ENCODE data around the gene SYNJ2.

SYNJ2 gene

DNA sequence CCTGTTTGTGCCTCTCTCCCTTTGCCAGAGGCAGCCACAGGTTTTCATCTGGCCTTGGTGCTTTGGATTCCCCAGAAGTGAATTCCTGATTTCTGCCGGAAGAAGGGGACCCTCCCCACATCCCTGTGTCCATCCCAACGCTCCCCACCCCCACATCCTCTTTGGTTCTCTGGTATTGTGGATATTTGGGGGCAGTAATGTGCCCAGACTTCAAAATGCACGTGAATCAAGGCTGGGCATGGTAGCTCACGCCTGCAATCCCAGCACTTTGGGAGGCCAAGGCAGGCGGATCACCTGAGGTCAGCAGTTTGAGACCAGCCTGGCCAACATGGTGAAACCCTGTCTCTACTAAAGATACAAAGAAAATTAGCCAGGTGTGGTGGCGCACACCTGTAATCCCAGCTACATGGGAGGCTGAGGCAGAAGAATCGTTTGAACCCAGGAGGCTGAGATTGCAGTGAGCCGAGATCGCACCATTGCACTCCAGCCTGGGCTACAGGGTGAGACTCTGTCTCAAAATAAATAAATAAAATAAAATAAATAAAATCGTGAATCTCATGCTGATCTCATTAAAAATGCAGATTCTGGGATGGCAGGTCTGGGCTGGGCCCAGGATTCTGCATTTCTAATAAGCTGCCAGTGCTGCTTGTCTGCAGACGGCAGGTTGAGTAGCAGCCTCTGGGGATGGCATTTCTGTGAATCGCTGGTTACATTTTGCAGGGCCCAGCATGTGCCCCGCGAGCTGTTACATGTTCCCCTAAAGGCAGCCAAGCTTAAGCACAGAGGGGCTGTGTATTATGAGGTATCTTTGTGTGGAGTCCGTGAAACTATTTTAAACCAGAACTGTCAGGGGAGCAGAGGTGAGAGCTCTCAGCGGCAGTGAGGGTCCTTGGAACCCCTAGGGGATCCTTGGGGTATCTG lies 49.0 kb downstream of the SYNJ2 start:
- no peak for DNase-seq

- peak; percentile 31 for DNase-seq
These were observed 50.0 kb downstream of the SYNJ2 start for GRCh38 chr6:158031381-158032353.

DNA sequence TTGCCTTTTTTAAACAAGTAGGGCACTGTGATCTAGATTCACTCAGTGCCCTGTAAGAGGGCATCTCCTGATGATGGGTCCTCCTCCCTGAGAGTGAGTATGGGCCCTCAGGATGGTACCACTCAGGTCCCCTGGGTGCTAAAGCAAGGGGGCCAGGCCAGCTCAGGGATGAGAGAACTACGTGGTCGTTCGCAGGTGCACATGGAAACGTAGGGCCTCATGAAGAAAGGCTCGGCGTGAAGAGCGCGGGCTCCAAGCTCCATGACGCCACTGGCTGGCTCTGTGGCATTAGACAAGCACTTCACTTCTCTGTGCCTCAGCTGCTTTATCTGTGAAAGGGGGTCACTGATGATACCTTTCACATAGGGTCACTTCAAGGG lies 50.7 kb downstream of the SYNJ2 start:
- no peak for DNase-seq

GRCh38 chr6:158033077-158033750 lies 51.6 kb downstream of the SYNJ2 start:
- DNase-seq: no peak

DNA sequence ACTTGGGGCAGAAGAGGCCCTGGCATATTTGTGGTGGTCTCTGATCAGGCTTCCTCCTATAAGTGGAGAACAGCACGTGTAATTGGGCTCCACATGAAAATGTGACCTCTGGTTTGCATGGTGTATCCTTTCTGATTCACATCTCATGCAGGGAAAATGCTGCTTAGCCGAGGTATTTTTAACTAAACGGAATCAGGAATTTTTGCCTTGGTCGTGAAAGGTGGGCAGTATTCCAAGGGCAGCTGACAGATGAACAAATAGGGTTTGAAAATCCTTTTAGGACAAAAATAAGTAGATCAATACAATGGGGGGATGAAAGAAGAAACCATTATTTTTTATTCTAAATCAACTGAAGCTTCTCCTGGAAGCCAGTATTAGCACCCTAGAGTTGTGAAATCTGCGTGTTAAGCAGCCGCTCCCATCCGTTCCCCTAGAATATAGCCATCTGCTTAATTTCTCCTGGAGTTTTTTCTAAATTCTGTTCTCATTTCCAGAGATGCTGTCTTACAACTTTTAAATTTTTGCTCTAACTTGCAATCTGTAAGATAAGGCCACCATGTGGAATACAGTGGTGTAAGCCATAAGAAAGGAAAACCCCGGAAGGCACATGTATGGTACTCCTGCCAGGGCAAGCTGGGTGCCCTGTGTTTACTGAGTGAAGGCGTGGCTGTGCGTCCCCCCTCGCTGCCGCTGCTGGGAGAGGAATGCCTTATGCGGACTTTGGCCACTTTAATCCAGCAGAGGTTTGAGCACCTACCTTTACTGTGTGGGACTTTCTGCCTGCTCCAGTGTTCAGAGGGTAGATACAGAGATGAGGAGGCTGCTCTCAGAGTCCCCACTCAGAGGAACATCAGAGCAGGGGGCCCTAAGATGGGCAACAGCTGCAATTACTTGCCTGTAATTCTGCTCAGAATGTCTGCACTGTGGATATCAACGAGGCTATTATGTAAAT lies 52.4 kb downstream of the SYNJ2 start:
- DNase-seq: no peak

DNA sequence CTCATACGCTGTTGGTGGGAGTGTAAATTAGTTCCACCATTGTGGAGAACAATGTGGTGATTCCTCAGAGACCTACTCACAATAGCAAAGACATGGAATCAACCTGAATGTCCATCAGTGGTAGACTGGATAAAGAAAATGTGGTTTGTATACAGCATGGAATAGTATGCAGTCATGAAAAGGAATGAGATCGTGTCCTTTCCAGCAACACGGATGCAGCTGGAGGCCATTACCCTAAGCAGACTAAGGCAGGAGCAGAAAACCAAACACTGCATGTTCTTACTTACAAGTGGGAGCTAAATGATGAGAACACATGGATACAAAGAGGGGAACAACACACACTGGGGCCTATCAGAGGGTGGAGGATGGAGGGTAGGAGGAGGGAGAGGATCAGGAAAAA lies 54.6 kb downstream of the SYNJ2 start:
- DNase-seq: no peak

- DNase-seq: no peak
These were observed 55.4 kb downstream of the SYNJ2 start for GRCh38 chr6:158037021-158037420.

- DNase-seq: no peak
These were observed 56.1 kb downstream of the SYNJ2 start for GRCh38 chr6:158037771-158038170.

DNA sequence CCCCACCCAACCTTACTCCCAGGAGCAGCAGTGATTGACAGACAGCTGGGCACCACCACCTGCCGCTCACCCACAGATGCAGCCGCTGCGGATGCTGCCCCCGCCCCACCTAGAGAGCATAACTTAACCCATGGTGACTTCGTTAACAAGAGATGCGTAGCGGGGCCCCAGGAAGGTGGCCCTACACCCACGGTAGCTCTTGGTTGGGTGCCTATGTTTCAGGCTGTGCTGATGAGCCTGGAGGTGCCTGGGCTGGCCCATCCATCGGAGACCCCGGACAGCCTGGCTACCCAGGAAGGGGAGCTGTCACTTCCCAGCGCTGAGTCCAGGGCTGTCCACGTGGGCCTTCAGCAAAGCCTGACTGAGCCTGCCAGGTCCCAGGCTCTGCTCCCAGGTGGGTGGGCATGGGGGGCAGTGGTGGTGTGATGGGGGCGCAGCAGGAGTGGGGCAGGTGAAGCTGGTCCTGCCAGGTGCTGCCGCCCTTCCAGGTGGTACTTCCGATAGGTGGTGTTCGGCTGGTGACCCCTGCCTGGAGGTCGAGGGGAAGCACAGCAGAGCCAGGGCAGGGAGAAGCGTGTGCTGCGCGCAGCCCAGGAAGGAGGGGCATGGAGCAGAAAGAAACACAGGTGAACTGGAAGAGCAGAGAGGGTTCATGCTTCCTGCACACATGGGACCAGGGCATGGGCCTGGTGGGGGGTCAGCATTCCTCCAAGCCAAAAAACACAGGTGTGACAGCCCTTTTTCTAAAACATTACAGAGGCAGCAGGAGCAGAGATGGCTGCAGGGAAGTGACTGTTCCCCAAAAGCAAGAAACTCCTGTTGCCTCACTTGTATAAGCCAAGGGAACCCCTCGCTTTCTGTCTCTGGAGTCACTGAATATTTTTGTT lies 56.9 kb downstream of the SYNJ2 start:
- DNase-seq: no peak

GRCh38 chr6:158039178-158039557 lies 57.5 kb downstream of the SYNJ2 start:
- no peak for DNase-seq

GRCh38 chr6:158039571-158040050 lies 57.9 kb downstream of the SYNJ2 start:
- peak; percentile 41 for DNase-seq

GRCh38 chr6:158040051-158040803 lies 58.6 kb downstream of the SYNJ2 start:
- DNase-seq: peak; percentile 42

GRCh38 chr6:158040804-158041347 lies 59.2 kb downstream of the SYNJ2 start:
- no peak for DNase-seq

DNA sequence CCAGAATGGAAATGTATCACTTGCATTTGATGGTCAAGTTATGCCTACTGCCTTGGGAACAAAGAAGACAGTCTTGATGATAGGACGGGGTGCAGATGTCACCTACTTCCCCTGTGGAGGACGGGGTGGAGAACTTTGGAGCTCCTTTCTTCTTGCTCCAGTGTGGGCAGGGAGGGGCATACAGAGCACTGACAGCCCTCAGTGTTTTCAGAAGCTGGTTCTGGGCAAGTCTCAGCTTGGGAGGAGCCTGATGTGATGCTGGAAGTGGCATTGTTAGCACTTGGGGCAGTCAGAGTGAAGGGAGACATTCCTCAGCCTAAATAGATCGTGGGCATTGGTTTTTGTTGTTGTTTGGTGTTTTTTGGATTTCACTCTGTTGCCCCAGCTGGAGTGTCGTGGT lies 59.7 kb downstream of the SYNJ2 start:
- no peak for DNase-seq

GRCh38 chr6:158041788-158042187 lies 60.1 kb downstream of the SYNJ2 start:
- no peak for DNase-seq

- DNase-seq: no peak
These were observed 60.7 kb downstream of the SYNJ2 start for GRCh38 chr6:158042245-158042798.

- DNase-seq: no peak
These were observed 61.3 kb downstream of the SYNJ2 start for GRCh38 chr6:158043008-158043407.

GRCh38 chr6:158043586-158044524 lies 62.2 kb downstream of the SYNJ2 start:
- no peak for DNase-seq

Data from activated CD4-positive, alpha-beta T cell treated with anti-CD3 and anti-CD28 coated beads for 48 hours (primary cell).